Stimulated activated CD4-positive, alpha-beta T cell treated with anti-CD3 and anti-CD28 coated beads, Interleukin-15, amount 100 ng/mL, for 1 hour (primary cell): ENCODE results near the gene LIMS2.
A peak's percentile ranks its signal among the peaks of the same experiment; 100 is the strongest.

Experiments
- DNase-seq, 2 donors: peaks; one replicate each; pipeline ENCODE4 v3.0.0-alpha.2; 2020; ENCODE audit warnings: low read depth in 1 of 2, low spot score in 1 of 2

Gene LIMS2

DNA sequence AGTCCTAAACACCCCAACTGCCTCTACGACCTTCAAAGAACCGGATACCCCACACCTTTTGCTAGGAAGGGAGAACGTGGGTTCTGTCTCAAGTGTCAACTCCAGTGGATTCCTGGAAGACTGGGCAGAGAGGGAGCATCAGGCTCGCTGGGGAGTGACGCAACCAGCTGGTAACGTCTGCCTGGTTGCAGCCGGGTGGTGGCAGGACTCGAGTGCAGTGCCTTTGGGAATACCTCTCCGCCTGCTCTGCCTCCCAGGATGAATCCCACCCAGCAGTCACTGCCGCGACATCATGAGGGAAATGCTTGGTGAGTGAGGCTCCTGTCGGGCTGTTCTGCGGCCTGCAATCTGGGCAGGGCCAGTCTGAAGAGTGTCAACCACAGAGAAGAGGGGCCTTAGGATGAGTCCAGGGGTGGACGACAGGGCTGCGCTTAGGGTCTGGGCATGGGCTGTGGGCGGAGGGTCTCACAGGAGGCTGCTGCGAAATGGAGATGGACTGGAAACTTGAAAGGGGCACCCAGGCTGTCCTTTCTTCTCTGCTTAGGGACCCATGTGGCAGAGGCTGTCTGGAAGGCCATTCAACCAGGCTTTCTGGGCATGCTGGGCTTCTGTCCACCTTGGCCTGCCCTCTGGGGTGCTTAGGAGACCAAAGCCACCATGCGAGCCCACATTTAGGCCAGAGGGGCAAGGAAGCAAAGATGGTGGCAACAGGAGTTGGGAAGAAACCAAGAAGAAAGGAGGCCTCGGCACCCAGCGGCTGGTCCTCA, 16.5 kb downstream of the LIMS2 start:
- DNase-seq, result no peak

GRCh38 chr2:127658146-127658545, 17.2 kb downstream of the LIMS2 start:
- DNase-seq, result no peak

DNA sequence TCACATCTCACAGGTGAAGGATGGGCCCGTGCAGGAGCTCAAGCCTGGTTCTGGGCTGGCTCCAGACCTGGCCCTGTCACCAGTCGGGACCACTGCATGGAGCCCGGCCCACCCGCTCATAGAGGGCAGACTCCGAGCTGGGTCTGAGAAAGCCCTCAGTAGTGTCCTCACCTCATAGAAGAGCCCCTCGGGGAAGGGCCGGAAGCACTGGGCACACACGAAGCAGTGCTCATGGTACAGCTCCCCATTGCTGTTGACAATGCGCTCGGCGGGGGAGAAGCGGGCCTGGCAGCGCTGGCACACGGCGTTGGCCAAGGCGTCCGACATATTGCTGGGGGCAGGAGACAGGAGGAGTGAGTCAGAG, 18.1 kb downstream of the LIMS2 start:
- no peak for DNase-seq

- DNase-seq, result no peak
Measured at GRCh38 chr2:127656569-127657231, 18.6 kb downstream of the LIMS2 start.

DNA sequence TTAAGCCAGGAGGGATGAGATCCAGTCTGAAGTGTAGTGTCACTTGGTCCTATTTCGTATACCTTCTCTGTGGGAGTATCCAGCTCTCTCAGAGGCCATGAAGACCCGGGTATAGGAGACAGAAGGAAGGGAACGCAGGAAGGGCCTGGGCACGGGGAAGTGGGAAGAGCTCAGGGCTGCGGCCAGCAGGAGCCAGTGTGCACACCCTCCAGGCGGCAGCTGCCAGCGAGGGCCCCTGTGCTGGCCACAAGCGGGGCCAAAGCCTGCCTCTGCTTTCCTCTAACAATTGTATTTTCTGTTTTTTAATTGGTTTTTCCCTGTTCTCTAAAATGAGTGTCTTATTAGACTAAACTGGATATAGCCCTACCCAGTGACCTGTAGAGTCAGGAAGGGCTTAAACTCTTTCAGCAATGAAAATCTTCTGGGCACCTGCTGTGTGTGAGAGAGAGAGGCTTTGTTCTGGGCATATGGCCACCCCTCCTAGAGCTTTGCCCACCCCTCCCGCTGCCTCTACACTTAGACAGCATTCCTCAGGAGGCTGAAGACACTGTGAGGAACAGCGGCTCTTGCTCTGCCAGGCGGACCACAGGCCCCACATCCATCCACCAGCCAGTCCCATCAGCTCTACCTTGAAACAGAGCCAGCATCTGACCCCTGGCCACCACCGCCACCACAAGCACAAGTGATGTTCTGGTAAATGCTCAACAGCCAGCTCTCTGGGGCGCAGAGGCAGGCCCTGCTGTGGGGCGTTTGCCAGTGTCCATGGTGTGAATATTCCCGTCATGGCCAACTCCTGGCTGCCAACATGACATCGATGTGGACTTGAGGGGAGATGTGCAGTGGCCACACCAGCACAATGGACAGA, 19.9 kb downstream of the LIMS2 start:
- no peak for DNase-seq

DNA sequence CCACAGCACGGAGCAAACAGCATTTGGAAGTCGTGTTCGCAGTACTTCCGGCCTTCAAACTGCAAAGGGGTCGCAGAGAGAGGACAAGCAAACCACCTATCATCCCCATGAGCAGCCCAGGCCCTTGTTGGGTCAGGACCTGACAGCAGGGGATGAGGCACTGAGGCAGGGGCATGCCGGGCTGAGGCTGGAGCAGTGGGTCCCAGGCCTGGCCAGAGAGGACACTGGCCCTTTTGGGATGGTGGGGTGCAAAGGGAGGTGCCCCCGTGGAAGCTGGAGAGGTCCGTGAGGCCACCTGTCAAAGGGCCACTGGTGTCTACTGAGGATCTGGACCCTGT, 20.5 kb downstream of the LIMS2 start:
- DNase-seq, result no peak

- DNase-seq, result no peak
Measured at GRCh38 chr2:127654084-127654837, 21.1 kb downstream of the LIMS2 start.

- DNase-seq, result no peak
Measured at GRCh38 chr2:127653421-127654083, 21.8 kb downstream of the LIMS2 start.

DNA sequence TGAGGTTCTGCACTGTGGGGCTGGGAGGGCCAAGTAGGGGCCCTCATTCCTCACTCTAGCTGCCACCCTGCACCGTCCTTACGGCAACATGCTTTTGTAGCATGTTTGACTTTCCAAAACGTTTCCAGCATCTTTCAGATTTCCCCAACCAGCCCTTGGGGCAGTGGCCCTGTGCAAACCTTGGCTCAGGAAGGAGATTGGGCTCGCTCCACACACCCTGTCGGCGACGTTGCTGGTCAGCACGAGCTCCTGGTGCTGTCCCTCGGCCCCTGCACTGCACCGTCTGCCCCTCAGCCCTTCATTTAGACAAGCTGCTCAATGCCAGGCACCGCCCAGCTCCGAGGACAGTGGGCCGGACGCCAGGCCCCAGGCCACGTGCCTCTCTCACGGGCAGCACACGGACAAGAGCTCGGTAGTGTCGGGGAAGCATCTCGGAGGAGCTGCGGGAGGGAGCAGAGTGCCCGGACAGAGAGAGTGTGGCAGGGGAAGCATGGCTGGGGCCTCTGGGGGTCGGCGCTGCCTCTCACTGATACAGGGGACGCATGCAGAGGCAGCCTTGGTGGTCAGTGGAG, 22.5 kb downstream of the LIMS2 start:
- DNase-seq, result no peak

DNA sequence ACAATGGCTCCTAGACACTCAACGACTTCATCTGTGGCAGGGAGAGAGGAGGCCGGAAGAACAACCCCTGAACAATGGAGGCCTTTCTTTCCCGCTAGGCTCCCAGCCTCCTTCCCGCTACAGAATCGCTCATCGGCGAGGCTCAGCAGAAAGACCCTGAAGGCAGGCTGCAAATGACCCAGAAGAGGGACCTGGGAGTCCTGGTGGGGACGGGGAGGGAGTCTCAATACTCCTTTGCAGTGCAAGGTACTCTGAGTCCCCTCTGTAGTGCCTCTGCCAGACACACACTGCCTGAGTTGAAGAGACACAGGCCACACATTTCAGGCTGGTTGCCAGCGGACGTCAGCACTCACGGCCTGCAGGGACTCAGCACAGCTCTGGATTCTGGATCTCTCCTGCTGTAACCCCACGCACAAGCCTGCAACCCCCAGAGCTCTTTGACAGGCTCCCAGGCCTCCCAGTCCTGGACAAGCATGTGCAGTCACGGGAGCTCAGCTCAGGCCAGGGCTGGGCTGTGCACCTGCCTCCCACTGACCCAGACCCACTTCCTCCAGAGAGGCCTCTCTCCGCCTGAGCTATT, 23.3 kb downstream of the LIMS2 start:
- no peak for DNase-seq

DNA sequence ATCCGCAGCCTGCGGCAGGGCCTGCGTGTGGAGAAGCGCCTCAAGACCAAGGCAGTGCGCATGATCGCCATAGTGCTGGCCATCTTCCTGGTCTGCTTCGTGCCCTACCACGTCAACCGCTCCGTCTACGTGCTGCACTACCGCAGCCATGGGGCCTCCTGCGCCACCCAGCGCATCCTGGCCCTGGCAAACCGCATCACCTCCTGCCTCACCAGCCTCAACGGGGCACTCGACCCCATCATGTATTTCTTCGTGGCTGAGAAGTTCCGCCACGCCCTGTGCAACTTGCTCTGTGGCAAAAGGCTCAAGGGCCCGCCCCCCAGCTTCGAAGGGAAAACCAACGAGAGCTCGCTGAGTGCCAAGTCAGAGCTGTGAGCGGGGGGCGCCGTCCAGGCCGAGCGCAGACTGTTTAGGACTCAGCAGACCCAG, 23.9 kb downstream of the LIMS2 start:
- DNase-seq, result no peak

DNA sequence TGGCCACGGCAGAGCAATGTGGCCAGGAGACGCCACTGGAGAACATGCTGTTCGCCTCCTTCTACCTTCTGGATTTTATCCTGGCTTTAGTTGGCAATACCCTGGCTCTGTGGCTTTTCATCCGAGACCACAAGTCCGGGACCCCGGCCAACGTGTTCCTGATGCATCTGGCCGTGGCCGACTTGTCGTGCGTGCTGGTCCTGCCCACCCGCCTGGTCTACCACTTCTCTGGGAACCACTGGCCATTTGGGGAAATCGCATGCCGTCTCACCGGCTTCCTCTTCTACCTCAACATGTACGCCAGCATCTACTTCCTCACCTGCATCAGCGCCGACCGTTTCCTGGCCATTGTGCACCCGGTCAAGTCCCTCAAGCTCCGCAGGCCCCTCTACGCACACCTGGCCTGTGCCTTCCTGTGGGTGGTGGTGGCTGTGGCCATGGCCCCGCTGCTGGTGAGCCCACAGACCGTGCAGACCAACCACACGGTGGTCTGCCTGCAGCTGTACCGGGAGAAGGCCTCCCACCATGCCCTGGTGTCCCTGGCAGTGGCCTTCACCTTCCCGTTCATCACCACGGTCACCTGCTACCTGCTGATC, 24.4 kb downstream of the LIMS2 start:
- DNase-seq, result no peak

DNA sequence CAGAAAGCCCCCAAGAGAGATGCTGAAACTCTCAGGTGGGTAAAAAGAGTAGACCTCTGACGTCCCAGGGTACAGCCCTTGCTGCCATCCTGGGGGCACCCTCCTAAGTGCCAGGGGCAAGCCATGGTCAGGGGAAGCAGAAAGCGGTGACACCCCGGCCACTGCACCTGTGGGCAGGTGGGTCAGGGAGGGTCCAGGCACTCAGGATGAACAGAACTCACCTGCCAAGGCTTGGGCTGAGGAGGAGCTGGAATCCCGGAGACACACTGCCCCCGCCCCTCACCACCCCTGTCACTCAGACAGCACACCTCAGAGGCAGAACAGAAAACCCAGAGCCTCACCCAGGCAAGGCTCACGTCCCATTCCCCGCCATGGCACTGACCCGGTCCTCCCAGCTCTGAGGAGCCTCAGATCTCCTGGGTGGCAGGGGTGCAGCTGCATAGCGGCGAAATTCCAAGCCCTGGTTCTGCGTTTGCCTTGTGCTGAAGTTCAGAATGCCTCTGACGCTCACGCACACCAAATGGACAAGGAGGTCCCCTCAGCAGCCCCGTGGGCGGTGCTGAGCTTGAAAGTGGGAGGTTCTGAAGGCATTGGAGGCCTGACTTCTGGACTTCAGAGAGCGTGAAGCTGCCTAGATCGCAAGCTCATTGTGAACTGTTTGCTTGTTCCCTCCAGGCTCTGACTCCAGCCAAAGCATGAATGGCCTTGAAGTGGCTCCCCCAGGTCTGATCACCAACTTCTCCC, 25.1 kb downstream of the LIMS2 start:
- no peak for DNase-seq

- peak; percentile 48 to 73 for DNase-seq
Measured at GRCh38 chr2:127649684-127650040, 25.7 kb downstream of the LIMS2 start.

DNA sequence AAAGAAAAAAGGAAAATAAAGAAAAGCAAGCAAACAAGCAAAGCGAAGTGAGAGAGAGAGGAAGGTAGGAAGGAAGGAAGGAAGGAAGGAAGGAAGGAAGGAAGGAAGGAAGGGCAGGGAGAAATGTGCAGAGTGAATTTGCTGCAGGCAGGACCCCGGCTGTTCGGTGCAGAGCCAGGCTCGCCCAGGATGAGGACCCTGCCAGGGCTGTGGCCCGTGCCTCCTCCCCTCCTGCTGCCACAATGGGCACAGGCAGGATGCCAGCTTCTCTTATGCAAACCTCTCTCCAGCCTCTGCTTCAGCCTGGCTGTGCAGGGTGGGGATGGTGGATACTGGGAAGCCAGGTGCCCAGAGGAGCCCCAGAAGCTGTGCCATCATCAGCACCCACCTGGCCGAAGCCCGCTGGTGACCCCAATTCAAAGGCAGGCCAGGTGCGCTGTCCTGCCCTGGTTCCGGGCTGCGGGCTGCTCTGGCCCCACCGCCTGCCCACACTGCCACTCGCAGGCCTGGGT, 26.2 kb downstream of the LIMS2 start:
- no peak for DNase-seq

- no peak for DNase-seq
Measured at GRCh38 chr2:127648321-127648720, 27.0 kb downstream of the LIMS2 start.

GRCh38 chr2:127647242-127648190, 27.8 kb downstream of the LIMS2 start:
- no peak for DNase-seq
